SIG-M5 treated with dmso at 0.1 percent for 504 hours (cell line): ENCODE measurements around the gene PRXL2B.

Source experiments
- DNase-seq: peaks from one replicate; lab custom pipeline; 2025; ENCODE audit not compliant: unreplicated experiment; lab: John Stamatoyannopoulos, UW

The PRXL2B gene

DNA sequence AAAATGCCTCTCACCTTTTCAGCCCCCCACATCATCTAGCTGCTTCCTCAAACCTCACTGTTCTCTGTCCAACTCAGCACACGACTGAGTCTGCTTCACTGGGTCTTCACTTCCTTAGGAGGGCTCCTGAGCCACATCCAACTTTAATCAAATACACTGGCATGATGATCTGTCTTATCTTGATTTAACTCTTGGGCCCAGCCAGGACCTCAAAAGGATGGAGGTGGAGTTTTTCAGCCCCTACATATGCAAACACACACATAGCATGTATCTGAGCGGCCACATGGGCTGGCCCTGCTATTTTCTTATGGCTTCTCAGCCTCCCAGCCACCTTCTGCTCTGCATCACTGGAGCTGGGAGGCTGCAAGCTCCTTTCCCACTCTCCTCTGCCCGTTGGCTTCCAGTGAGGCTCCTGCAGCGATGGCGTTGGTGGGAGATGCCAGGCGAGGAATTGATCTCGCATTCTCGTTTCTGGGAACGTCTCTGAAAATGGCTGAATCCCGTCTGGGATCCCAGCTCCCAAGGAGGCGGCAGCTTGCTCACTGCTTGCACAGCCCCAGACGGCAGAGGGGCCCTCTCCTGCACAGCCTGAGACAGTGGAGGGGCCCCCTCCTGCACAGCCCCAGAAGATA lies 1.8 kb upstream of the PRXL2B start:
- DNase-seq, result no peak

DNA sequence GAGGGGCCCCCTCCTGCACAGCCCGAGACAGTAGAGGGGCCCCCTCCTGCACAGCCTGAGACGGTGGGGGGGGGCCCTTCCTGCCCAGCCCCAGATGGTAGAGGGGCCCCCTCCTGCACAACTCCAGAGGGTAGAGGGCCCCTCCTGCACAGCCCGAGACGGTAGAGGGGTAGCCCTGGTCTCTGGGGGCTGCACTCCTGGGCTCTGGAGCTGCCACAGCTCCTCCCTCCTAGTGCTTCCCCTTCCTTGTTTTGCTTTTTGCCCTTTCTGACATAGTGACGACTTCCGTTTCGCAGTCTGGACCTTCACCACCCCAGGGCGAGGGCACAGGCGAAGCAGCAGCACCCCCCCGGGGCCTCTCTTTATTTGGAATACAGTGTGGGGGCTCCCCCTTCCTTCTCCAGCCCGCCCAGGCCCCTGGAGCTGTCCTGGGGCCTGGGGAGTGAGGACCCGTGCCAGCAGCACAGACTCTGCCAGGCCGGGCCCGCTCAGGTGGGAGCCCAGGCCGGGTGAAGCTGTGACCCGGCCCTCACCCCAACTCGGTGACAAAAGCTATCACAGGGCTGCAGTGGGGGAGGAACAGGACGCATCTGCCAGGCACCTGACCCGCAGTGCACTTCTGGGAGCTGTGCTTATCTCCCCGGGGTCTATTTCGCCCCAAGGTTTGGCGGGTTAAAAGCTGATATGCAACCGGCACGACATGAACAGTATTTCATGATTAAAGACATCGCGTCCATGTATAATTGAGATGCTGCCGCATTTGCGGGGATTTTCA lies 1.1 kb upstream of the PRXL2B start:
- peak; percentile 88 for DNase-seq

GRCh38 chr1:2587071-2587859 lies 688 bp downstream of the PRXL2B start:
- no peak for DNase-seq

DNA sequence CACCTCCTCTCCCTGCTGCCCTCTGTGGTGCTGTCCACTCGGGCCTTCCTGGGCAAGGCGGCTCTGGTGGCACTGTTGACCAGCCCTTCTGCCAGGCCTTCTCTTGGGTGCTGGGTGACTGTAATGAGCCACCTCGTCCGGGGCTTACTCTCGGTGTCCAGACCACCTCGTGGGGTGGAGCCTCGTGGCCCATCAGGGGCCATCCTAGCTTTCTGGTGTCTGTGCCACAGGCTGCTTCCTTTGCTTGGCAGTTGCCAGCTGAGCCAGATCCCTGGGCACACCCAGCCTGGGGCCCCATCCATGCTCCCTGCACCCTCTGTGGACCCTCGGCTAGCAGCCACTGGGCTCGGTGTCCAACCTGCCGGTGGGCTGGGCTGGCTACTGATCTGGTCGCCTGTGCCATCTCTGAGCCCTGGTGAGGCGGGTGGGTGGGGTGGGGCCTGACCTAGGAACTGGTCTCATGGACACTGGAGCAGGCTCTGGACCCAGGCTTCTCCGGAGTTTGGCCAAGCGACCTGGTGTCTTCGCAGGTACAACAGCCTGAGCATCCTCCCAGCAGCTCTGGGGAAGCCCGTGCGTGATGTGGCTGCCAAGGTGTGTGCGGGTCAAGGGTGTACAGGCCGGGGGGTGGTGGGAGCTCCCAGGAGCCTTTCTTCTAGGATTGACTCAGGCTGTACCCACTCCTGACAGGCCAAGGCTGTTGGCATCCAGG lies 1.4 kb downstream of the PRXL2B start:
- no peak for DNase-seq

DNA sequence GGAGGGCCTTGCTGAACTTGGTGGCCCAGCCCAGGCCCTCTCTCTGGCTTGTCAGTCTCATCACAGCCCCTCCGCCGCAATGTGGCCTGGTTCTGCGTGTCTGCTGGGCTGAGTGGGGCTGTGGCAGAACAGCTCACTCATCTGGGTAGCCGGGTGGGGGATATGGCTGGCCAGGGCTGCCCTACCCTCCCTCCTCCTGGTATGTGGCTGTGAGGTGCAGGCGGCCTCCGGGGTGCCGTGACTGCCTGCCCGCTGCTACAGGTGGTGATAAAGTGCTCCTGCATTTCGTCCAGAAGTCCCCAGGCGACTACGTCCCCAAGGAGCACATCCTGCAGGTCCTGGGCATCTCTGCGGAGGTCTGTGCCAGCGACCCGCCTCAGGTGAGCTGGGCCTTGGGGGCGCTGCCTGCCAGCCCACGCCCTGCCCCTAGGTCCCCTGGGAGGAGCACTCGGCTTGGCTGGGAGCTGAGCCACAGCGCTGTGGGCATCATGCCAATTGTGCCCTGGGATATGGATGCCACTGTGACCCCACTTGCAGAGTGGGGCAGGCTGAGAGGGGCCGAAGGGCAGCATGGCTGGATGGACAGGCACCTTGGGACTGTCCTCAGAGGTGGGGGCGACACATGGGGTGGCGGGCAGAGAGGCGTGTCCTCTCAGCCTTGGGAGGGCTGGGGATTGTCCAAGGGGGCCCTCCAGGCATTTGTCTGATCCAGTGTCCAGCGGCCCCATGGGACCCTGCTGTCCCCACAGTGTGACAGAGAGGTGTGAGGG lies 2.3 kb downstream of the PRXL2B start:
- DNase-seq, result no peak

- DNase-seq, result no peak
Observed at GRCh38 chr1:2589431-2590232, 3.1 kb downstream of the PRXL2B start.

- DNase-seq, result no peak
Observed at GRCh38 chr1:2590233-2591141, 3.9 kb downstream of the PRXL2B start.

DNA sequence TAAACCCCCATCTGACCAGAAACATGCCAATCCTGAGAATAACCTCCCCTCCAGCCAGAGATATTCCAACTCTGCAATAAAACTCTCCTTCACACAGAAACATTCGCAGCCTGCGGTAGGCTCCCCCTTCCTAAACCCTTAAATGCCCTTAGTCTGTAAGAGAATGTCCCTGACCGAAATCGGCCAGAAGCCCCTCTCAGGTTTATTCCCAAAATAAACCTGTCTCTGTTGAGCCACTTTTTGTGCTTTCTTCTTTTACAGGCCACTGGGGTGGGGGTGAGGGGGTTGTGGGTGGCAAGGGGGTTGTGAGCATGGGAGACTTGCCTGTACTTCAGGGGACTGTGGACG lies 4.6 kb downstream of the PRXL2B start:
- DNase-seq, result no peak

DNA sequence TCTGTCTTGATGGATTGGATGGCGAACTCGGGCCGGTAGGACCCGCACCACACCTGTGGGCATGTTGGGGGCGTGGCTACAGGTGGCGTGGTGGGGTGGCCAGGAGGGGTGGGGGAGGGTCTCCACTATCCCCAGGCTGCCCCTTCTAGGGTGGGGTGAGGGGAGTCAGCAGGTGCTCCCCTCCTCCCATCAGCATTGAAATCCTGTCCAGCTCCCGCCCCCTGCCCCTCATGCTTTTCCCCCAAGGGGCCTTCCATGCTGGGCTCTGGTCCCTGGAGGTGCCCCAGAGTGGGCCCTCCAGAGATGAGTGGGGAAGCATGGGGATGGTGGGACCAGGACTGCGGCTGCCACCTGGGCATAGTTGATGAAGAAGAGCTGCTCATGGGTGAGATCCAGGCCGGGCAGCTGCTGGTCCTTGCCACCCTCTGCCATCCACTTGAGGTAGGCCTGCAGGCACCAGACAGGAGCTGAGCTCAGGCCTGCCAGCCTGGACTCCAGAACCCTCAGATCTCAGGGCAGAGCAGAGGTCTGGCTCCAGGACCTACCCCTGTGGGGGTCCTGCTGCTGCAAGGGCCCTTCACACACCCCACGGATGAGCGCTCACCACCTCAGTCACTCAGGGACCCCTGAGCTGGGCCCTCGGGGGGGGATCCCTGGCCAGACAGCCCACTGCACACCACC lies 5.1 kb downstream of the PRXL2B start:
- no peak for DNase-seq

DNA sequence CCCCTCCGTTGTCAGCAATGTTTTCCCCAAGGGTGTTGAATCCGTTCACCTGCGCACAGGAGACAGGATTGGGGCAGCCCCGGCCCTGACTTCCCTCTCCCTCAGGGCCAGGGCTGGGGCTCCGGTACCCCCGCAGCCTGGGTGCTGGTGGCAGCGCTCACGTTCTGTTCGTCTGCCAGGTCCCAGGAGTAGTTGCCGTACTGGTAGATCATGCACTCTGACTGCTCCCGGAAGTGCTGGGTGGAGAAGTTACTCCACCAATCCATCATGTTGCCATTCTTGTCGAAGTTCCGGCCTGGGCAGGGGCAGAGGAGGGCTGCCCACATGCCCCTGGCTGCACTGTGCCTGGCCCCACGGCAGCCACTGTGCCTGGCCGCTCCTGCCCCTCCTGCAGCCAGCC lies 6.1 kb downstream of the PRXL2B start:
- no peak for DNase-seq

- DNase-seq, result no peak
Observed at GRCh38 chr1:2593251-2593878, 6.8 kb downstream of the PRXL2B start.

- DNase-seq, result no peak
Observed at GRCh38 chr1:2594001-2594640, 7.5 kb downstream of the PRXL2B start.

DNA sequence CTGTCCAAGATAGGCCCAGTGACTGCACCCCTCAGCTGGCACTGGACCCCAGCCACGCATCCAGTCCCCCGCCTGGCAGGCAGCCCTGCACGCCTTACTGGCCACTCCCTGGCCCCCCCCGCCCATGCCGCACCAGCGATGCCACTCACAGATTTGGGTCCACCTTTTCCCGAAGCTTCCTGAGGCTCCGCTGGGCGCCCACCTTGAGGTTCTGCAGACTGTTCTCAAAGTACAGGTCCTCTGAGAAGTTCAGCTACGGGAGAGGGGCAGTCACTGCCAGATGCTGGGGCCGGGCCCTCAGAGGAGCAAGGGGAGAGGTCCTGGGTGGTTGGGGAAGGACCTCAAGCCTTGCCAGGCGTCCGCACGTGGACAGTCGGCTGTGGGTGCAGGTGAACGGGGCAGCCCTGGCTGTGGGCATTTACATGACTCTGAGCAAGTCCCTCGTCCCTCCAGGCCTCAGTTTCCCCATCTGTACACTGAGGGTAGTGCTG lies 8.1 kb downstream of the PRXL2B start:
- DNase-seq, result no peak

DNA sequence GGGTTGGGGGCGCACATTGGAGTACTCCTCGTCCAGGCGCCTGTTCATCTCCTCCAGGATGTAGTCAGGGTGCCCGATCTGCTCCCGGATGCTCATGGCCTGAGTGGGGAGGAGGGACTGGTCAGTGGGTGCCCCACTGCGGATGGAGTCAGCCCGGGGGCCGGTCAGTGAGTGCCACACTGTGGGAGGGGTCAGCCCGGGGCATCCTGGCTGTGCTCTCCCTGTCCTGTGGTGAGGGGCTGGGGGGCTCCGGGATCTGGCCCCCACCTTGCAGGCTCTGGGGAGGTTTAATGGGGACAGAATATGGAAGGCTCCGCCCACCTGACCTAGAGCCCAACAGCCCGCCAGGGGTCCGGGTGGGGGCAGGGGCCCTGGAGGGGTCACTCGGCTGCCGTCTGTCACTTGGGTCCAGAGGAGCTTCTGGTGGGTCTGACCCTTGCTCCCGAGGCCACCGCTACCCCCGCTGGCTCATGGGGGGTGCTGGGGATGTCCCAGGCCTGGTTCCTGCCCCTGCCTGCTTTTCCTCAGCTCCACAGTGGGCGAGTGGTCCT lies 8.8 kb downstream of the PRXL2B start:
- no peak for DNase-seq

GRCh38 chr1:2595812-2596529 lies 9.4 kb downstream of the PRXL2B start:
- no peak for DNase-seq
